ENCODE results near the gene LRBA. TPM values are rescaled to one million over a fixed set of nuclear protein-coding genes. Genes with fewer than 3 reads are reported as not detected.

Gene LRBA
- total and polyA plus RNA-seq, 9 of the 15 experiments (the other 6 are each of a cell fraction or from before 2014, with no cell fraction given): 24.2 to 88.7 (median 59.7) TPM

GRCh38 chr4:150421612-150422011 lies 593.5 kb downstream of the LRBA start:
- no peaks in the 10 kb centered on the region for H4K20me1 ChIP-seq (replicated peaks; ENCODE audit: control insufficient read depth, insufficient read depth, low read length)
- CTCF ChIA-PET (ENCODE audit: low intra/inter-chr PET ratio): no interaction called here
- peak; percentile 34; the same call in 1 of the 3 replicates for ATAC-seq

More at GRCh38 chr4:150421612-150422011, 593.5 kb downstream of the LRBA start:
- FAIRE-seq (no peak), DNase-seq (ENCODE audit: extremely low read depth in 1 of 4, low spot score in 3 of 4) (no peak)
- TF ChIP-seq NONO (IDR thresholded peaks at IDR 0.05; ENCODE audit: low read depth in 2 of 2, low read length in 1 of 2) (no peak), KDM5B (IDR thresholded peaks at IDR 0.05; ENCODE audit: insufficient replicate concordance, low read depth, low read length) (no peak), HSF4 (CRISPR knock-in tag; IDR thresholded peaks at IDR 0.05; ENCODE audit: borderline replicate concordance) (no peak), KHSRP (IDR thresholded peaks at IDR 0.05) (no peak), UBTF (IDR thresholded peaks at IDR 0.05; ENCODE audit: borderline replicate concordance in 1 of 2, low read depth in 2 of 2, low read length in 2 of 2) (no peak), ZEB2 (IDR thresholded peaks at IDR 0.05) (no peak)
- BruUV-seq (replicated peaks): no TSS peak
- in situ Hi-C loops (cut with MboI) (no loop called here), intact Hi-C loops (cut with micrococcal nuclease) (no loop called here)
- no peak overlapping the region for H3K9ac ChIP-seq (ENCODE audit: insufficient read depth in 1 of 2, low read depth in 2 of 2, low read length in 2 of 2)
- H3K4me1 ChIP-seq (replicated peaks in 1 of 2; ENCODE audit: control insufficient read depth in 2 of 2, insufficient read depth in 2 of 2, low read length in 2 of 2): no peaks in the 10 kb centered on the region
- POLR2A ChIA-PET: interaction anchor here (0.6 kb wide), 1 partner anchor 10 kb away, joined by 3 read pairs; no protein-coding TSS in a partner anchor
- no peak overlapping the region for H3K4me3 ChIP-seq
- 57% methylated on average over 1 of the region's 1 CpG for whole genome bisulfite sequencing (ENCODE audit: insufficient coverage, low coverage, missing lambda C conversion rate)
- H2AFZ ChIP-seq (ENCODE audit: low read depth, low read length): no peak overlapping the region
- no peak overlapping the region for H3K4me2 ChIP-seq (ENCODE audit: insufficient read depth, low read length)
- no peaks in the 10 kb centered on the region for H3K79me2 ChIP-seq (ENCODE audit: control insufficient read depth, insufficient read depth, low read length)
- no peaks in the 10 kb centered on the region for H3K9me1 ChIP-seq (ENCODE audit: control insufficient read depth, insufficient read depth, low read length)
- no peaks in the 10 kb centered on the region for H3K27me3 ChIP-seq (ENCODE audit: control insufficient read depth in 2 of 2, insufficient read depth in 2 of 2, low read length in 2 of 2)
- no peaks in the 10 kb centered on the region for H3K9me3 ChIP-seq (replicated peaks; ENCODE audit: control insufficient read depth, insufficient read depth, low read depth, low read length)
- no peaks in the 10 kb centered on the region for H3K36me3 ChIP-seq (ENCODE audit: control insufficient read depth, insufficient read depth, low read length)
- H3K27ac ChIP-seq (ENCODE audit: extremely low read depth, low read depth, low read length): no peak overlapping the region

All from K562 (cell line).